HFF-Myc (cell line): ENCODE results near the gene MYO3B.

ENCODE experiments used
- DNase-seq: peaks from one replicate; pipeline ENCODE4 v3.0.0-alpha.2; 2011; ENCODE audit warnings: low read depth; ENCODE audit errors: extremely low read depth
- H3K4me3 ChIP-seq: replicated peaks from 2 replicates; pipeline ENCODE4 v1.5.1; 2011; ENCODE audit warnings: low read depth, mild to moderate bottlenecking, control low read depth, low read length
- CTCF ChIP-seq: IDR thresholded peaks from 2 replicates; pipeline ENCODE4 v1.5.1; 2012; ENCODE audit warnings: mild to moderate bottlenecking, low read depth, low read length, control low read depth; ENCODE audit errors: missing control alignments

Gene MYO3B

GRCh38 chr2:170300993-170301392, 123.0 kb downstream of the MYO3B start:
- no peak for TF ChIP-seq CTCF
- no peak overlapping the region for H3K4me3 ChIP-seq

GRCh38 chr2:170301626-170302025, 123.7 kb downstream of the MYO3B start:
- TF ChIP-seq CTCF: no peak
- H3K4me3 ChIP-seq: no peak overlapping the region
- DNase-seq: no peak

More at GRCh38 chr2:170300993-170301392, 123.0 kb downstream of the MYO3B start:
- DNase-seq: no peak

GRCh38 chr2:170305711-170306110, 127.8 kb downstream of the MYO3B start:
- no peak for TF ChIP-seq CTCF
- no peak for DNase-seq
- H3K4me3 ChIP-seq: no peak overlapping the region

- DNase-seq: no peak
- no peak for TF ChIP-seq CTCF
- H3K4me3 ChIP-seq: no peak overlapping the region
Measured at GRCh38 chr2:170306293-170306873, 128.4 kb downstream of the MYO3B start.

- TF ChIP-seq CTCF: no peak
- DNase-seq: no peak
- no peak overlapping the region for H3K4me3 ChIP-seq
Measured at GRCh38 chr2:170307052-170307451, 129.1 kb downstream of the MYO3B start.

- H3K4me3 ChIP-seq: no peak overlapping the region
- no peak for DNase-seq
- no peak for TF ChIP-seq CTCF
Measured at GRCh38 chr2:170307555-170308351, 129.8 kb downstream of the MYO3B start.
